Smooth muscle cell (in vitro differentiated cells): ENCODE results near the gene NCL. TPM values are rescaled to one million over a fixed set of nuclear protein-coding genes. Genes with fewer than 3 reads are reported as not detected.

Source experiments
- DNase-seq: peaks from one replicate; lab custom pipeline; 2025; ENCODE audit not compliant: unreplicated experiment; lab: John Stamatoyannopoulos, UW
- H2AFZ ChIP-seq: fragments of 200-600 bp; sonication (generic); 2 replicates; pipeline ENCODE4 v1.6.0; 2016; ENCODE audit warnings: antibody characterized with exemption, low read depth, mild to moderate bottlenecking
- H3F3A ChIP-seq: fragments of 200-600 bp; sonication (generic); 2 replicates; pipeline ENCODE4 v1.6.0; 2017; ENCODE audit warnings: antibody characterized with exemption, low read depth
- H3K27ac ChIP-seq: fragments of 200-600 bp; sonication (generic); 2 replicates; pipeline ENCODE4 v1.5.1; 2016; ENCODE audit warnings: low read depth, mild to moderate bottlenecking
- H3K27me3 ChIP-seq: fragments of 200-600 bp; sonication (generic); 2 replicates; pipeline ENCODE4 v1.6.1; 2016; ENCODE audit warnings: low read depth, mild to moderate bottlenecking
- H3K36me3 ChIP-seq: fragments of 200-600 bp; sonication (generic); 2 replicates; pipeline ENCODE4 v1.5.1; 2016; ENCODE audit warnings: low read depth
- H3K4me1 ChIP-seq: fragments of 200-600 bp; sonication (generic); 2 replicates; pipeline ENCODE4 v1.5.1; 2016; ENCODE audit warnings: low read depth
- H3K4me2 ChIP-seq: fragments of 200-600 bp; sonication (generic); 2 replicates; pipeline ENCODE4 v1.6.0; 2016; ENCODE audit warnings: mild to moderate bottlenecking
- H3K4me3 ChIP-seq: fragments of 200-600 bp; sonication (generic); 2 replicates; pipeline ENCODE4 v1.5.1; 2016; ENCODE audit warnings: mild to moderate bottlenecking
- H3K79me2 ChIP-seq: fragments of 200-600 bp; sonication (generic); 2 replicates; pipeline ENCODE4 v1.6.0; 2016; ENCODE audit warnings: low read depth, mild to moderate bottlenecking
- H3K9ac ChIP-seq: fragments of 200-600 bp; sonication (generic); 2 replicates; pipeline ENCODE4 v1.6.0; 2016; ENCODE audit warnings: low read depth
- H3K9me3 ChIP-seq: fragments of 200-600 bp; sonication (generic); replicated peaks from 2 replicates; pipeline ENCODE4 v1.5.1; 2016; ENCODE audit warnings: low read depth
- H4K20me1 ChIP-seq: fragments of 200-600 bp; sonication (generic); 2 replicates; pipeline ENCODE4 v1.6.0; 2016; ENCODE audit warnings: low read depth
- CTCF ChIP-seq: fragments of 200-600 bp; sonication (generic); IDR thresholded peaks from 2 replicates; pipeline ENCODE4 v1.5.1; 2017; ENCODE audit warnings: borderline replicate concordance, mild to moderate bottlenecking, antibody characterized with exemption; ENCODE audit not compliant: insufficient read depth, poor library complexity, severe bottlenecking
- WGBS: methylation state at CpG from one replicate; pipeline ENCODE4 v1.1.7; 2016; ENCODE audit warnings: low lambda C conversion rate; 5-methylcytosine and 5-hydroxymethylcytosine counted together
- polyA plus RNA-seq: library from polyadenylated mRNA; unstranded; fragments of >200 nt; fragmentation: Nextera tagmentation; extraction: Ambion mirVana; gene quantifications from 2 replicates; pipeline ENCODE4 v1.2.1, GENCODE V29; 2016
- total RNA-seq: library from RNA; depleted of rRNA; stranded (reverse); fragments of >200 nt; gene quantifications from 2 replicates; pipeline ENCODE4 v1.2.3, GENCODE V29; 2014

The NCL gene
- total and polyA plus RNA-seq, 2 experiments from 2014 or later = 108 to 219 TPM

DNA sequence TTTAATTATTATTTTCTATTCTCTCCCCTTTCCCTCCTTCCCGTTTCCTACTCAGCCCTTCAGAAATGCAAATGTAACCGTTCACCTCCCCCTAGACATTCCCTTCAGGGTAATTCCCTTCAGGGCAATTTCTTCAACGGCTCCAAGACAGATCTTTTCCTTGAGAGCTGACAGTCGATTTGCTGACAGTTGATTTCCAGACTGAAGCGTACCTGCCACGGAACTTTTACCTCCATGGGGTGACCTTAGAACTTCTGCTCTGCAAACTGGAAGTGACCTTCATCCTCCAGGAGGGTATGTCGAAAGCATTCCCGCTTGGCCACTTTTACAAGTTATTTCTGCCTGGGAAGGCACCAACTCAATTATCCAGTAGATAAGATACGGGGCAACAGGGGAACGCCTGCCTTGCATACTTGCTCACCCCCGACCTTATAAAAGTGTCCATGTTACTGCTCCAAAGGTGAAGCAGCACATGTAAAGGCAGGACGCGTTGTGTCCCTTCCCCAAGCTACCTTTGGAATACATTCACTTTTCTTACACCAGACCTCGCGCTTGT lies 50.3 kb downstream of the NCL start:
- H2AFZ ChIP-seq = no peak overlapping the region
- H3K4me2 ChIP-seq = no peak overlapping the region
- H3K27ac ChIP-seq = no peak overlapping the region
- H3K79me2 ChIP-seq = no peaks in the 10 kb centered on the region
- no peak for TF ChIP-seq CTCF
- no peaks in the 10 kb centered on the region for H3F3A ChIP-seq
- H3K36me3 ChIP-seq = no peaks in the 10 kb centered on the region
- WGBS = 34% methylated on average over 15 of the region's 15 CpGs
- H3K4me3 ChIP-seq = no peak overlapping the region
- no peak overlapping the region for H3K9ac ChIP-seq
- no peak for DNase-seq
- peaks cover 6% of the 10 kb centered on the region for H3K4me1 ChIP-seq
- no peaks in the 10 kb centered on the region for H4K20me1 ChIP-seq
- H3K27me3 ChIP-seq = peaks cover 7% of the 10 kb centered on the region
- H3K9me3 ChIP-seq = no peaks in the 10 kb centered on the region

- no peaks in the 10 kb centered on the region for H3F3A ChIP-seq
- DNase-seq = no peak
- no peak overlapping the region for H2AFZ ChIP-seq
- 58% methylated on average over 6 of the region's 6 CpGs for WGBS
- H3K9me3 ChIP-seq = no peaks in the 10 kb centered on the region
- H3K4me1 ChIP-seq = peaks cover 6% of the 10 kb centered on the region
- H3K4me3 ChIP-seq = no peak overlapping the region
- no peaks in the 10 kb centered on the region for H4K20me1 ChIP-seq
- H3K27ac ChIP-seq = no peak overlapping the region
- no peak overlapping the region for H3K4me2 ChIP-seq
- peaks cover 7% of the 10 kb centered on the region for H3K27me3 ChIP-seq
- no peak for TF ChIP-seq CTCF
- no peaks in the 10 kb centered on the region for H3K79me2 ChIP-seq
- no peaks in the 10 kb centered on the region for H3K36me3 ChIP-seq
- no peak overlapping the region for H3K9ac ChIP-seq
These were observed 50.8 kb downstream of the NCL start for GRCh38 chr2:231413456-231413855.

- Histone ChIP-seq H3K27me3 (peaks cover 7% of the 10 kb centered on the region), H4K20me1 (no peaks in the 10 kb centered on the region), H3K4me1 (peaks cover 6% of the 10 kb centered on the region), H3K79me2 (no peaks in the 10 kb centered on the region), H3K27ac (no peak overlapping the region), H3K4me3 (peak overlapping the region; percentile 54), H3K4me2 (peak overlapping the region; percentile 86), H3F3A (no peaks in the 10 kb centered on the region), H3K9me3 (no peaks in the 10 kb centered on the region), H2AFZ (peak overlapping the region; percentile 73), H3K36me3 (no peaks in the 10 kb centered on the region), H3K9ac (no peak overlapping the region)
- no peak for TF ChIP-seq CTCF
- no peak for DNase-seq
- 47% methylated on average over 9 of the region's 9 CpGs for WGBS
These were observed 51.7 kb downstream of the NCL start for GRCh38 chr2:231412618-231412963.
